ENCODE results near the gene KCNC2.

GRCh38 chr12:75162845-75163244, 46.8 kb downstream of the KCNC2 start:
- TF ChIP-seq, protein P1, sequence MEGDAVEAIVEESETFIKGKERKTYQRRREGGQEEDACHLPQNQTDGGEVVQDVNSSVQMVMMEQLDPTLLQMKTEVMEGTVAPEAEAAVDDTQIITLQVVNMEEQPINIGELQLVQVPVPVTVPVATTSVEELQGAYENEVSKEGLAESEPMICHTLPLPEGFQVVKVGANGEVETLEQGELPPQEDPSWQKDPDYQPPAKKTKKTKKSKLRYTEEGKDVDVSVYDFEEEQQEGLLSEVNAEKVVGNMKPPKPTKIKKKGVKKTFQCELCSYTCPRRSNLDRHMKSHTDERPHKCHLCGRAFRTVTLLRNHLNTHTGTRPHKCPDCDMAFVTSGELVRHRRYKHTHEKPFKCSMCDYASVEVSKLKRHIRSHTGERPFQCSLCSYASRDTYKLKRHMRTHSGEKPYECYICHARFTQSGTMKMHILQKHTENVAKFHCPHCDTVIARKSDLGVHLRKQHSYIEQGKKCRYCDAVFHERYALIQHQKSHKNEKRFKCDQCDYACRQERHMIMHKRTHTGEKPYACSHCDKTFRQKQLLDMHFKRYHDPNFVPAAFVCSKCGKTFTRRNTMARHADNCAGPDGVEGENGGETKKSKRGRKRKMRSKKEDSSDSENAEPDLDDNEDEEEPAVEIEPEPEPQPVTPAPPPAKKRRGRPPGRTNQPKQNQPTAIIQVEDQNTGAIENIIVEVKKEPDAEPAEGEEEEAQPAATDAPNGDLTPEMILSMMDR (IDR thresholded peaks at IDR 0.05; ENCODE audit: borderline replicate concordance, extremely low read depth, low read length, poor library complexity, severe bottlenecking) = no peak
- no peak for TF ChIP-seq EZH2 (IDR thresholded peaks at IDR 0.05; ENCODE audit: borderline replicate concordance, low read depth, low read length, severe bottlenecking)
